GM12878 (cell line): ENCODE results near the gene PELI1. TPM values are rescaled to one million over a fixed set of nuclear protein-coding genes. Genes with fewer than 3 reads are reported as not detected.

Experiments used
- ATAC-seq: fragments of 200-7000 bp; cut with Tn5 transposase; 3 replicates; pipeline ENCODE4 v1.9.1; 2020; ENCODE audit warnings: mild to moderate bottlenecking, moderate library complexity
- BruUV-seq: library from RNA; stranded (reverse); fragments of 400-500 nt; replicated peaks from 2 replicates; lab custom pipeline; 2021; lab: Mats Ljungman, UMichigan
- CTCF ChIA-PET: fragments of 300-600 bp; sonication (Branson Sonifier 250); formaldehyde crosslinking; extraction: SDS; loops from one replicate; lab custom pipeline; 2021; ENCODE audit warnings: inconsistent platforms; lab: Yijun Ruan, JAX
- POLR2A ChIA-PET: fragments of 350-600 bp; formaldehyde crosslinking; extraction: SDS; loops from one replicate; lab custom pipeline; 2021; ENCODE audit warnings: inconsistent platforms; lab: Charles Lee
- RAD21 ChIA-PET: fragments of 300-600 bp; sonication (Branson Sonifier 250); formaldehyde crosslinking; loops from one replicate; lab custom pipeline; 2023; ENCODE audit warnings: antibody characterized with exemption; ENCODE audit not compliant: unreplicated experiment; lab: Charles Lee
- SMC1A ChIA-PET: fragments of 300-600 bp; sonication (Branson Sonifier 250); formaldehyde crosslinking; loops from one replicate; lab custom pipeline; 2023; ENCODE audit not compliant: unreplicated experiment, uncharacterized antibody; lab: Charles Lee
- DNase-seq: peaks from one replicate; pipeline ENCODE4 v3.0.0-alpha.2; 2011; ENCODE audit warnings: low read depth, low spot score
- FAIRE-seq: peaks from 3 replicates; lab custom pipeline; 2011; peaks lifted over from hg19 to GRCh38; lab: Jason Lieb, UNC
- H2AFZ ChIP-seq: 2 replicates; pipeline ENCODE4 v1.6.0; 2011; ENCODE audit warnings: low read depth, low read length, control low read depth; ENCODE audit not compliant: control insufficient read depth
- H3K27ac ChIP-seq: 2 replicates; pipeline ENCODE4 v1.5.1; 2011; ENCODE audit warnings: control low read depth; ENCODE audit not compliant: control insufficient read depth, insufficient read depth
- H3K27me3 ChIP-seq, 2 experiments: replicated peaks in 1 of 2; 2 replicates each; pipeline versions ENCODE4 v1.6.0 to v1.6.1; 2011; ENCODE audit warnings: low read length in 1 of 2; ENCODE audit not compliant: control insufficient read depth in 2 of 2, insufficient read depth in 2 of 2
- H3K36me3 ChIP-seq, 2 experiments: 2 replicates each; pipeline ENCODE4 v1.5.1; 2011; ENCODE audit warnings: low read length in 1 of 2; ENCODE audit not compliant: control insufficient read depth in 2 of 2, insufficient read depth in 2 of 2
- H3K4me1 ChIP-seq: 2 replicates; pipeline ENCODE4 v1.6.1; 2011; ENCODE audit warnings: mild to moderate bottlenecking, low read length, moderate library complexity, mixed read lengths; ENCODE audit not compliant: control insufficient read depth, insufficient read depth
- H3K4me2 ChIP-seq: 2 replicates; pipeline ENCODE4 v1.6.0; 2011; ENCODE audit warnings: control low read depth; ENCODE audit not compliant: control insufficient read depth, insufficient read depth
- H3K4me3 ChIP-seq: fragments of 200-600 bp; sonication (generic); 2 replicates; pipeline ENCODE4 v1.5.1; 2016
- H3K79me2 ChIP-seq: 2 replicates; pipeline ENCODE4 v1.6.0; 2011; ENCODE audit warnings: low read length; ENCODE audit not compliant: control insufficient read depth, insufficient read depth
- H3K9ac ChIP-seq: 2 replicates; pipeline ENCODE4 v1.8.0; 2011; ENCODE audit warnings: low read length, control low read depth, mixed read lengths; ENCODE audit not compliant: control insufficient read depth, insufficient read depth
- H3K9me3 ChIP-seq: replicated peaks from 3 replicates; pipeline ENCODE4 v1.5.1; 2011; ENCODE audit warnings: mild to moderate bottlenecking, low read length; ENCODE audit not compliant: control insufficient read depth, insufficient read depth
- H4K20me1 ChIP-seq: 2 replicates; pipeline ENCODE4 v1.6.0; 2011; ENCODE audit not compliant: control insufficient read depth, insufficient read depth
- ATF7 ChIP-seq: fragments of 450-650 bp; IDR thresholded peaks from 2 replicates; pipeline ENCODE4 v1.6.1; 2016; ENCODE audit warnings: low read depth, mild to moderate bottlenecking
- BCL11A ChIP-seq: IDR thresholded peaks from 2 replicates; pipeline ENCODE4 v1.6.1; 2011; ENCODE audit warnings: low read depth, low read length
- BHLHE40 ChIP-seq, 2 experiments: fragments of 450-650 bp in 1 of 2; IDR thresholded peaks; 2 replicates each; pipeline ENCODE4 v1.6.1; 2011 to 2017; ENCODE audit warnings: low read depth in 2 of 2, borderline replicate concordance in 1 of 2, improper control_type of control experiment in 1 of 2, low read length in 1 of 2, mild to moderate bottlenecking in 1 of 2
- CBFB ChIP-seq: IDR thresholded peaks from 2 replicates; pipeline ENCODE4 v1.6.1; 2016; ENCODE audit warnings: antibody characterized with exemption, low read depth
- GABPA ChIP-seq: IDR thresholded peaks from 2 replicates; pipeline ENCODE4 v1.6.1; 2014; ENCODE audit warnings: antibody characterized with exemption, low read depth, mild to moderate bottlenecking, inconsistent platforms
- IRF3 ChIP-seq: fragments of 450-650 bp; IDR thresholded peaks from 2 replicates; pipeline ENCODE4 v1.6.1; 2014; ENCODE audit warnings: mild to moderate bottlenecking
- IRF4 ChIP-seq: IDR thresholded peaks from 2 replicates; pipeline ENCODE4 v1.6.1; 2011; ENCODE audit warnings: low read depth, low read length
- JUNB ChIP-seq: IDR thresholded peaks from 2 replicates; pipeline ENCODE4 v1.6.1; 2016; ENCODE audit warnings: antibody characterized with exemption, mild to moderate bottlenecking
- KDM1A ChIP-seq: fragments of 200-600 bp; sonication (generic); IDR thresholded peaks from 2 replicates; pipeline ENCODE4 v1.6.1; 2016; ENCODE audit warnings: borderline replicate concordance
- RUNX3 ChIP-seq: IDR thresholded peaks from 2 replicates; pipeline ENCODE4 v1.6.1; 2012; ENCODE audit warnings: low read length, inconsistent platforms
- TCF3 ChIP-seq: IDR thresholded peaks from 2 replicates; pipeline ENCODE4 v1.6.1; 2012; ENCODE audit warnings: low read depth, mild to moderate bottlenecking, low read length, borderline replicate concordance; ENCODE audit not compliant: insufficient read depth
- ZNF217 ChIP-seq: fragments of 450-650 bp; IDR thresholded peaks from 2 replicates; pipeline ENCODE4 v1.6.1; 2017; ENCODE audit warnings: antibody characterized with exemption, mild to moderate bottlenecking
- WGBS: methylation state at CpG from one replicate; pipeline ENCODE4 v1.1.6; 2016; ENCODE audit warnings: low lambda C conversion rate; ENCODE audit not compliant: insufficient replicate concordance, insufficient coverage; ENCODE audit errors: missing lambda C conversion rate; 5-methylcytosine and 5-hydroxymethylcytosine counted together
- in situ Hi-C: fragments of 300-500 bp; cut with MboI; formaldehyde crosslinking; loops from 9 replicates; pipeline ENCODE4 v1.14.3; 2018; ENCODE audit warnings: mixed read lengths
- intact Hi-C: fragments of 100-400 bp; cut with micrococcal nuclease; formaldehyde crosslinking; loops from one replicate; pipeline ENCODE4 v1.14.2; 2022; ENCODE audit not compliant: unreplicated experiment
- polyA plus RNA-seq, 11 experiments: library from polyadenylated mRNA; depleted of rRNA in 4 of 11; unstranded in 6 of 11; stranded (reverse) in 5 of 11; fragments of >200 nt; fragmentation: Nextera tagmentation in 4 of 11; fragmentation: Illumina TruSeq in 1 of 11; extraction: Ambion mirVana in 4 of 11; extraction: Trizol in 1 of 11; gene quantifications; 1 replicate in 1 of 11; 2 replicates in 10 of 11; pipeline versions ENCODE4 v1.2.1 to v1.2.3, GENCODE V29; 2011 to 2016; ENCODE audit warnings: inconsistent platforms in 2 of 11, missing spikeins in 2 of 11, low read depth in 1 of 11
- total RNA-seq, 4 experiments: library from RNA; depleted of rRNA in 3 of 4; stranded (reverse); fragments of >200 nt in 3 of 4; fragmentation: Illumina TruSeq in 1 of 4; extraction: Trizol in 1 of 4; gene quantifications; 2 replicates each; pipeline versions ENCODE4 v1.2.1 to v1.2.3, GENCODE V29; 2013 to 2021
- TF ChIP-seq, protein P1 (sequence below): fragments of 450-650 bp; IDR thresholded peaks from 2 replicates; pipeline ENCODE4 v1.6.1; 2016; ENCODE audit warnings: mild to moderate bottlenecking
- TF ChIP-seq, protein P2 (sequence below): IDR thresholded peaks from 2 replicates; pipeline ENCODE4 v1.6.1; 2012; ENCODE audit warnings: low read length, inconsistent platforms
- TF ChIP-seq, protein P3 (sequence below): fragments of 450-650 bp; IDR thresholded peaks from 2 replicates; pipeline ENCODE4 v1.6.1; 2017; ENCODE audit warnings: mild to moderate bottlenecking, moderate library complexity

PELI1 gene
- total and polyA plus RNA-seq, 10 of the 15 experiments (the other 5 are each of a cell fraction or from before 2014, with no cell fraction given): 12.1 to 92.0 (median 39.8) TPM

DNA sequence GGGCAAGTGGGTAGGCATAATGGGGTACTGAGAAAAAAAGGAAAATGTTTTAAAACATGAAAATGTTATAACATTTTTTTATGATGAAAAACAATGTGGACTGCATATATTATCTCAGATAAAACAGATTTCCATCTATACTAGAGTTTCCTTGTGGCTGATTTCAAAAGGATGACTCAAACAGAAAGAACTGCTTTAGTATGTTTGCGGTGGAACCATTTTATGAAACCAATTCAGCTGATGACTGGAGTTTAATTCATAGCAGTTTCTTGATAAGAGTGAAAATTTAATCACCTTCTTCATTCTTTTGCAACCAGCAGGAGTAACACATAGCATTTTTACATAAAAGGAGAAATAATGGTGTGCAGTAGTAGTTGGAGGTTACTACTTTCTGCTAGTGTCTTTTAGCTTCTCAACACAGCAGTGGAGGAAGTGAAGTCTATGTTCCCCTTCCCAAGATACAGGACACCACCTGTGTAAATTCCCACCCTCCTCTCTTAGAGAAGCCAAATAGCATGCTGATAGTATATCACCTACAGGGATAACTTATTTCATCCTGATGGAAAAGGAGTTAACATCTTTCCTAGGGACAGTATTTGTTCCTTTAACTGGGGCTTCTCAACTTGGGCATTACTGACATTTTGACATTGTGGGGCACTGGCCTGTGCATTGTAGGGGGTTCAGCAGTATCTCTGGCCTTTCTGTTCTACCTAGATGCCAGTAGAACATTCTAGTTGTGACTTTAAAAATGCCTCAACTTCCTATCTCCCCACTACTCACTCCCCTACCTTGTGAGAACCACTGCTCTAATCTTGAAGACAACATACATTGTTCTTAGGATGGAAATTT, 29.9 kb downstream of the PELI1 start:
- Histone ChIP-seq H3K4me2 (peak overlapping the region; percentile 56), H3K9ac (no peak overlapping the region), H3K36me3 (peaks cover 0 to 3% of the 10 kb centered on the region in 2 experiments; a peak in 2 of 4 replicates), H3K27ac (peak overlapping the region; percentile 72), H3K27me3 (no peaks in the 10 kb centered on the region), H3K4me3 (peak overlapping the region; percentile 28; the same call in 1 of the 2 replicates), H3K79me2 (peaks cover 98% of the 10 kb centered on the region), H4K20me1 (no peaks in the 10 kb centered on the region), H2AFZ (no peak overlapping the region), H3K4me1 (peaks cover 50% of the 10 kb centered on the region), H3K9me3 (no peaks in the 10 kb centered on the region)
- in situ Hi-C loops (no loop called here), intact Hi-C loops (no loop called here)
- BruUV-seq: no TSS peak
- DNase-seq: peak; percentile 56
- RAD21 ChIA-PET: interaction anchor here (0.7 to 2.4 kb wide), 10 partner anchors 9 to 214 kb away, joined by 3 to 10 read pairs (median 4); no protein-coding TSS in a partner anchor
- CTCF ChIA-PET: interaction anchor here (1.7 to 2.6 kb wide), 4 partner anchors 8 to 212 kb away, joined by 5 to 13 read pairs (median 8); no protein-coding TSS in a partner anchor
- WGBS: 4% methylated on average over 1 of the region's 1 CpG
- peak; percentile 65 for ATAC-seq
- POLR2A ChIA-PET: interaction anchor here (0.7 to 2.1 kb wide), 4 partner anchors 8 to 90 kb away, joined by 3 to 4 read pairs (median 3); no protein-coding TSS in a partner anchor
- SMC1A ChIA-PET: interaction anchor here (1.0 to 23.5 kb wide), 16 partner anchors 9 to 216 kb away, joined by 3 to 495 read pairs (median 5); no protein-coding TSS in a partner anchor
- no peak for FAIRE-seq
- TF ChIP-seq JUNB (peak; percentile 98), ATF7 (peak; percentile 47; the same call in 1 of the 2 replicates), BHLHE40 (IDR thresholded peaks at IDR 0.05; ENCODE audit: borderline replicate concordance in 1 of 2, low read depth in 2 of 2, low read length in 1 of 2) (peak in 1 of 2 experiments; percentile 19; a peak in 1 of 4 replicates), CBFB (peak; percentile 74; the same call in 1 of the 2 replicates), IRF3 (no peak), IRF4 (peak; percentile 93), TCF3 (no peak), GABPA (peak; percentile 45; the same call in 1 of the 2 replicates), ZNF217 (peak; percentile 69; the same call in 1 of the 2 replicates), KDM1A (no peak), BCL11A (peak; percentile 62; the same call in 1 of the 2 replicates), RUNX3 (peak; percentile 97)
- TF ChIP-seq, protein P1, sequence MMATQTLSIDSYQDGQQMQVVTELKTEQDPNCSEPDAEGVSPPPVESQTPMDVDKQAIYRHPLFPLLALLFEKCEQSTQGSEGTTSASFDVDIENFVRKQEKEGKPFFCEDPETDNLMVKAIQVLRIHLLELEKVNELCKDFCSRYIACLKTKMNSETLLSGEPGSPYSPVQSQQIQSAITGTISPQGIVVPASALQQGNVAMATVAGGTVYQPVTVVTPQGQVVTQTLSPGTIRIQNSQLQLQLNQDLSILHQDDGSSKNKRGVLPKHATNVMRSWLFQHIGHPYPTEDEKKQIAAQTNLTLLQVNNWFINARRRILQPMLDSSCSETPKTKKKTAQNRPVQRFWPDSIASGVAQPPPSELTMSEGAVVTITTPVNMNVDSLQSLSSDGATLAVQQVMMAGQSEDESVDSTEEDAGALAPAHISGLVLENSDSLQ: no peak
- TF ChIP-seq, protein P2, sequence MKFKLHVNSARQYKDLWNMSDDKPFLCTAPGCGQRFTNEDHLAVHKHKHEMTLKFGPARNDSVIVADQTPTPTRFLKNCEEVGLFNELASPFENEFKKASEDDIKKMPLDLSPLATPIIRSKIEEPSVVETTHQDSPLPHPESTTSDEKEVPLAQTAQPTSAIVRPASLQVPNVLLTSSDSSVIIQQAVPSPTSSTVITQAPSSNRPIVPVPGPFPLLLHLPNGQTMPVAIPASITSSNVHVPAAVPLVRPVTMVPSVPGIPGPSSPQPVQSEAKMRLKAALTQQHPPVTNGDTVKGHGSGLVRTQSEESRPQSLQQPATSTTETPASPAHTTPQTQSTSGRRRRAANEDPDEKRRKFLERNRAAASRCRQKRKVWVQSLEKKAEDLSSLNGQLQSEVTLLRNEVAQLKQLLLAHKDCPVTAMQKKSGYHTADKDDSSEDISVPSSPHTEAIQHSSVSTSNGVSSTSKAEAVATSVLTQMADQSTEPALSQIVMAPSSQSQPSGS: peak; percentile 61; the same call in 1 of the 2 replicates
- TF ChIP-seq, protein P3, sequence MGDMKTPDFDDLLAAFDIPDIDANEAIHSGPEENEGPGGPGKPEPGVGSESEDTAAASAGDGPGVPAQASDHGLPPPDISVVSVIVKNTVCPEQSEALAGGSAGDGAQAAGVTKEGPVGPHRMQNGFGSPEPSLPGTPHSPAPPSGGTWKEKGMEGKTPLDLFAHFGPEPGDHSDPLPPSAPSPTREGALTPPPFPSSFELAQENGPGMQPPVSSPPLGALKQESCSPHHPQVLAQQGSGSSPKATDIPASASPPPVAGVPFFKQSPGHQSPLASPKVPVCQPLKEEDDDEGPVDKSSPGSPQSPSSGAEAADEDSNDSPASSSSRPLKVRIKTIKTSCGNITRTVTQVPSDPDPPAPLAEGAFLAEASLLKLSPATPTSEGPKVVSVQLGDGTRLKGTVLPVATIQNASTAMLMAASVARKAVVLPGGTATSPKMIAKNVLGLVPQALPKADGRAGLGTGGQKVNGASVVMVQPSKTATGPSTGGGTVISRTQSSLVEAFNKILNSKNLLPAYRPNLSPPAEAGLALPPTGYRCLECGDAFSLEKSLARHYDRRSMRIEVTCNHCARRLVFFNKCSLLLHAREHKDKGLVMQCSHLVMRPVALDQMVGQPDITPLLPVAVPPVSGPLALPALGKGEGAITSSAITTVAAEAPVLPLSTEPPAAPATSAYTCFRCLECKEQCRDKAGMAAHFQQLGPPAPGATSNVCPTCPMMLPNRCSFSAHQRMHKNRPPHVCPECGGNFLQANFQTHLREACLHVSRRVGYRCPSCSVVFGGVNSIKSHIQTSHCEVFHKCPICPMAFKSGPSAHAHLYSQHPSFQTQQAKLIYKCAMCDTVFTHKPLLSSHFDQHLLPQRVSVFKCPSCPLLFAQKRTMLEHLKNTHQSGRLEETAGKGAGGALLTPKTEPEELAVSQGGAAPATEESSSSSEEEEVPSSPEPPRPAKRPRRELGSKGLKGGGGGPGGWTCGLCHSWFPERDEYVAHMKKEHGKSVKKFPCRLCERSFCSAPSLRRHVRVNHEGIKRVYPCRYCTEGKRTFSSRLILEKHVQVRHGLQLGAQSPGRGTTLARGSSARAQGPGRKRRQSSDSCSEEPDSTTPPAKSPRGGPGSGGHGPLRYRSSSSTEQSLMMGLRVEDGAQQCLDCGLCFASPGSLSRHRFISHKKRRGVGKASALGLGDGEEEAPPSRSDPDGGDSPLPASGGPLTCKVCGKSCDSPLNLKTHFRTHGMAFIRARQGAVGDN: no peak
